Hematopoietic multipotent progenitor cell treated with erythropoietin and hydrocortisone succinate and interleukin-3 and kit ligand, for 15 days (in vitro differentiated cells): ENCODE data around the gene FNDC4.
"Not testable (repeated sequence)": the region's sequence is repeated elsewhere in the genome, so short reads cannot be mapped to it uniquely, and the experiment has no call there.

Source experiments
- DNase-seq: peaks from one replicate; pipeline ENCODE4 v3.0.0-alpha.2; 2015; ENCODE audit warnings: low spot score

The FNDC4 gene

GRCh38 chr2:27494944-27495554 lies at the start of gene FNDC4:
FNDC4 (minus strand) TSS chr2:27495200; CDS start chr2:27494679, 521 bp downstream.
- DNase-seq = no peak

GRCh38 chr2:27544143-27544821 lies 49.3 kb upstream of the FNDC4 start:
- DNase-seq = no peak

- DNase-seq = not testable (repeated sequence)
Observed at GRCh38 chr2:27539649-27540048, 44.6 kb upstream of the FNDC4 start.

- DNase-seq = not testable (repeated sequence)
Observed at GRCh38 chr2:27538839-27539450, 43.9 kb upstream of the FNDC4 start.

- DNase-seq = no peak
Observed at GRCh38 chr2:27537287-27537686, 42.3 kb upstream of the FNDC4 start.

- no peak for DNase-seq
Observed at GRCh38 chr2:27531983-27532382, 37.0 kb upstream of the FNDC4 start.

GRCh38 chr2:27527182-27527581 lies 32.2 kb upstream of the FNDC4 start:
- DNase-seq = no peak

GRCh38 chr2:27522400-27522945 lies 27.5 kb upstream of the FNDC4 start:
- DNase-seq = no peak

GRCh38 chr2:27520316-27520715 lies 25.3 kb upstream of the FNDC4 start:
- no peak for DNase-seq

GRCh38 chr2:27518782-27519113 lies 23.7 kb upstream of the FNDC4 start:
- no peak for DNase-seq

- DNase-seq = no peak
Observed at GRCh38 chr2:27518113-27518781, 23.2 kb upstream of the FNDC4 start.

GRCh38 chr2:27509326-27509725 lies 14.3 kb upstream of the FNDC4 start:
- DNase-seq = no peak

- DNase-seq = no peak
Observed at GRCh38 chr2:27507293-27507692, 12.3 kb upstream of the FNDC4 start.

GRCh38 chr2:27506587-27506986 lies 11.6 kb upstream of the FNDC4 start:
- DNase-seq = no peak

GRCh38 chr2:27502142-27502541 lies 7.1 kb upstream of the FNDC4 start:
- DNase-seq = no peak

- no peak for DNase-seq
Observed at GRCh38 chr2:27501042-27501441, 6.0 kb upstream of the FNDC4 start.

- no peak for DNase-seq
Observed at GRCh38 chr2:27498975-27499374, 4.0 kb upstream of the FNDC4 start.

GRCh38 chr2:27497288-27497627 lies 2.3 kb upstream of the FNDC4 start:
- DNase-seq = no peak

GRCh38 chr2:27496357-27497287 lies 1.6 kb upstream of the FNDC4 start, which contains the start of gene GCKR:
GCKR (plus strand) TSS chr2:27496839; CDS start chr2:27496905, 66 bp downstream.
- DNase-seq = no peak

GRCh38 chr2:27495840-27496356 lies 898 bp upstream of the FNDC4 start:
- DNase-seq = no peak

- DNase-seq = no peak
Observed at GRCh38 chr2:27494284-27494943, 586 bp downstream of the FNDC4 start.
